ENCODE data around the gene ERF. TPM values are rescaled to one million over a fixed set of nuclear protein-coding genes. Genes with fewer than 3 reads are reported as not detected.

Gene ERF
- polyA plus RNA-seq, 1 of the 3 experiments (the other 2 are of a cell fraction): 89.6 TPM

DNA sequence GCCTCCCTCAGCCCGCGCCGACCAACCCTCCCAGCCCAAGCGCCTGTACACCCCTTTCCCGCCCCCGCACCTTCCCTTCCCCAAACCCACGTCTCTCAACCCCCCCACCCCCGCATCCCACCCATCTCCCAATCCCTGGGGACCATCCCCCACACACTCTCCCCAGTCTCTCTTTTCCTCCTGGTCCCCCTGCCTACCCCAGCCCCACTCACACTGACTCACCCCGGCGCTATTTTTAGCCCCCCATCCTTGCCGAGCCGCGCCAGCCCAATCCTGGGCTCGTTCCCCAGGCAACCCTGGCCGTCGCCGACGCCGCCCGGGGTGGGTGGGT, 25.9 kb upstream of the ERF start:
- Histone ChIP-seq H3K27ac (ENCODE audit: low read depth in 2 of 2, low read length in 1 of 2) (peak overlapping the region; percentile 93 to 96), H4K20me1 (ENCODE audit: insufficient read depth) (peaks cover 12% of the 10 kb centered on the region; the same call in 1 of the 2 replicates), H3K27me3 (ENCODE audit: insufficient read depth) (no peaks in the 10 kb centered on the region), H3K4me2 (peak overlapping the region; percentile 97), H3K4me1 (ENCODE audit: control insufficient read depth in 1 of 2, insufficient read depth in 2 of 2, low read depth in 1 of 2, low read length in 1 of 2) (peaks cover 52 to 73% of the 10 kb centered on the region in 2 experiments), H3K4me3 (ENCODE audit: low read depth in 2 of 2, low read length in 1 of 2) (peak overlapping the region; percentile 69 to 80), H3F3A (replicated peaks; ENCODE audit: insufficient read depth) (peaks cover 52% of the 10 kb centered on the region), H3K9me2 (no peaks in the 10 kb centered on the region), H3K9ac (peak overlapping the region; percentile 83), H3K36me3 (replicated peaks in 1 of 2; ENCODE audit: control insufficient read depth in 1 of 2, insufficient read depth in 2 of 2, low read length in 1 of 2) (peaks cover 3 to 5% of the 10 kb centered on the region in 2 experiments), H3K79me2 (ENCODE audit: insufficient read depth) (peaks cover 64% of the 10 kb centered on the region), H2AFZ (ENCODE audit: low read depth) (no peak overlapping the region), H3K9me3 (no peaks in the 10 kb centered on the region)
- DNase-seq: peak; percentile 58
- WGBS (ENCODE audit: low lambda C conversion rate): 1% methylated on average over 16 of the region's 20 CpGs
- CTCF ChIA-PET: interaction anchor here (0.9 to 7.1 kb wide), 9 partner anchors 11 to 282 kb away, joined by 3 to 205 read pairs (median 5); partner anchors contain the start of gene GSK3A
- TF ChIP-seq JUND (IDR thresholded peaks at IDR 0.05) (0 out of 2 replicates have a peak, but pooled peaks have one; percentile 41), PBX3 (IDR thresholded peaks at IDR 0.05) (no peak), FOSL2 (IDR thresholded peaks at IDR 0.05; ENCODE audit: borderline replicate concordance, low read depth) (peak; percentile 48; the same call in 1 of the 2 replicates), ZBTB33 (IDR thresholded peaks at IDR 0.05; ENCODE audit: borderline replicate concordance, low read depth) (no peak), MEF2A (IDR thresholded peaks at IDR 0.05; ENCODE audit: borderline replicate concordance, low read depth) (peak; percentile 87; the same call in 1 of the 2 replicates)
- POLR2A ChIA-PET: interaction anchor here (0.7 to 4.2 kb wide), 3 partner anchors 23 to 37 kb away, joined by 7 to 35 read pairs (median 28); partner anchors contain the start of gene GSK3A

- peak overlapping the region; percentile 93 to 96 for H3K27ac ChIP-seq (ENCODE audit: low read depth in 2 of 2, low read length in 1 of 2)
- no peak overlapping the region; the same call in 1 of the 2 replicates for H2AFZ ChIP-seq (ENCODE audit: low read depth)
- WGBS (ENCODE audit: low lambda C conversion rate): 2% methylated on average over 19 of the region's 89 CpGs
- peak overlapping the region; percentile 83 for H3K9ac ChIP-seq
- no peaks in the 10 kb centered on the region for H3K27me3 ChIP-seq (ENCODE audit: insufficient read depth)
- H3K9me2 ChIP-seq: no peaks in the 10 kb centered on the region
- no peaks in the 10 kb centered on the region for H3K9me3 ChIP-seq
- peak overlapping the region; percentile 97 for H3K4me2 ChIP-seq
- H3F3A ChIP-seq (replicated peaks; ENCODE audit: insufficient read depth): peaks cover 53% of the 10 kb centered on the region
- CTCF ChIA-PET: interaction anchor here (0.6 to 7.1 kb wide), 29 partner anchors 8 to 281 kb away, joined by 3 to 205 read pairs (median 4); partner anchors contain the start of genes ERF, GSK3A, PAFAH1B3 and PRR19
- DNase-seq: peak; percentile 96
- POLR2A ChIA-PET: interaction anchor here (0.7 to 4.2 kb wide), 6 partner anchors 10 to 36 kb away, joined by 3 to 35 read pairs (median 8); partner anchors contain the start of genes CIC, GSK3A, PAFAH1B3 and PRR19
- peaks cover 64% of the 10 kb centered on the region for H3K79me2 ChIP-seq (ENCODE audit: insufficient read depth)
- H3K36me3 ChIP-seq (replicated peaks in 1 of 2; ENCODE audit: control insufficient read depth in 1 of 2, insufficient read depth in 2 of 2, low read length in 1 of 2): peaks cover 5 to 8% of the 10 kb centered on the region in 2 experiments
- H3K4me1 ChIP-seq (ENCODE audit: control insufficient read depth in 1 of 2, insufficient read depth in 2 of 2, low read depth in 1 of 2, low read length in 1 of 2): peaks cover 48 to 71% of the 10 kb centered on the region in 2 experiments
- peaks cover 6% of the 10 kb centered on the region; the same call in 1 of the 2 replicates for H4K20me1 ChIP-seq (ENCODE audit: insufficient read depth)
- H3K4me3 ChIP-seq (ENCODE audit: low read depth in 2 of 2, low read length in 1 of 2): peak overlapping the region; percentile 69 to 80
- peak; percentile 72; the same call in 1 of the 2 replicates for TF ChIP-seq RFX5 (IDR thresholded peaks at IDR 0.05; ENCODE audit: low read length)
- TF ChIP-seq, protein P1, sequence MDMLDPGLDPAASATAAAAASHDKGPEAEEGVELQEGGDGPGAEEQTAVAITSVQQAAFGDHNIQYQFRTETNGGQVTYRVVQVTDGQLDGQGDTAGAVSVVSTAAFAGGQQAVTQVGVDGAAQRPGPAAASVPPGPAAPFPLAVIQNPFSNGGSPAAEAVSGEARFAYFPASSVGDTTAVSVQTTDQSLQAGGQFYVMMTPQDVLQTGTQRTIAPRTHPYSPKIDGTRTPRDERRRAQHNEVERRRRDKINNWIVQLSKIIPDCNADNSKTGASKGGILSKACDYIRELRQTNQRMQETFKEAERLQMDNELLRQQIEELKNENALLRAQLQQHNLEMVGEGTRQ (IDR thresholded peaks at IDR 0.05; ENCODE audit: borderline replicate concordance, low read depth, low read length): no peak
- peak; percentile 77 for TF ChIP-seq RAD21 (IDR thresholded peaks at IDR 0.05; ENCODE audit: low read length)
- TF ChIP-seq MEF2A (IDR thresholded peaks at IDR 0.05; ENCODE audit: borderline replicate concordance, low read depth): no peak; the same call in 1 of the 2 replicates
- TF ChIP-seq YY1 (IDR thresholded peaks at IDR 0.05; ENCODE audit: low read depth): no peak
- TF ChIP-seq ZBTB33 (IDR thresholded peaks at IDR 0.05; ENCODE audit: borderline replicate concordance, low read depth): no peak
- TF ChIP-seq TCF12 (IDR thresholded peaks at IDR 0.05): peak; percentile 38; the same call in 1 of the 2 replicates
- TF ChIP-seq SIN3A (IDR thresholded peaks at IDR 0.05; ENCODE audit: borderline replicate concordance, low read depth, low read length): peak; percentile 46; the same call in 1 of the 2 replicates
- peak; percentile 81 for TF ChIP-seq NFIC (IDR thresholded peaks at IDR 0.05; ENCODE audit: borderline replicate concordance)
- peak; percentile 73 for TF ChIP-seq SMC3 (IDR thresholded peaks at IDR 0.05; ENCODE audit: low read depth, low read length)
- TF ChIP-seq POLR2AphosphoS5 (IDR thresholded peaks at IDR 0.05; ENCODE audit: low read depth, low read length): peak; percentile 80
Observed at GRCh38 chr19:42279902-42280814, 25.2 kb upstream of the ERF start.

Data from SK-N-SH (cell line).